ENCODE results near the gene ARSJ.
"Not testable (repeated sequence)": the region's sequence is repeated elsewhere in the genome, so short reads cannot be mapped to it uniquely, and the experiment has no call there.

The ARSJ gene

DNA sequence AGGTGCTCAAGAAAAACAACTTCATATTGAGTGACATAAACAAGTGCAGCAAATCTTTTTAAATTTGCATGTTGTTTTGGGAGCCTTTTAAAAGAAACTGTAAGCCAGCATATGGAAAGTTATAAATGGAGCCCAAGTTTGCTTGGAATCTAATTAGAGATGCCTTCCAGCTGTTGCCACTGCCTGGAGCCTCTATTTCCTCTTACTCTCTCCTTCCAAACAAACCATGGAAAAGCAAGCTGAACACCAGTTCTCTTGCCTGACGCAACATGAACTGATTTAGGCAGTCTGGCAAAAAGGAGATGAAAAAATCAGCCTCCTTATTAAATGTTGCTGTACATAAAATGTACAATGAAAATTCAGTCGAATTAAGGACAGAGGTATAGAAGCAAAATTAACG is 21.5 kb downstream of the ARSJ start:
- no peak for DNase-seq

DNA sequence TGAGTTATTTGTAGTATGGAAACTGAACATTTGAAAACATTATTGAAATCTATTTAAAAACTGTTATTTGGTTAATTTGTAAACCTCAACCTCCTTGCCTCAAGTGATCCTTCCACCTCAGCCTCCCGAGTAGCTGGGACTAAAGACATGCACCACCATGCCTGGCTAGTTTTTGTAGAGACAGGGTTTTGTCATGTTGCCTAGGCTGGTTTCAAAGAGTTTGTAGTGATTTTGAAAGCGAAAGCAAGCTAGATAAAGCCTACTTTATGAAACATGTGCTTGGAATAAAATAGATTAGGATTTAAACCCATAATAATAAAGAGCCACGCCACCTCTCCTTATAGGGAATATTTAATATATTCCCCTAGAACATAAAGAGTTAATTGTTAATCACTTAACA is 23.5 kb downstream of the ARSJ start:
- no peak for DNase-seq

DNA sequence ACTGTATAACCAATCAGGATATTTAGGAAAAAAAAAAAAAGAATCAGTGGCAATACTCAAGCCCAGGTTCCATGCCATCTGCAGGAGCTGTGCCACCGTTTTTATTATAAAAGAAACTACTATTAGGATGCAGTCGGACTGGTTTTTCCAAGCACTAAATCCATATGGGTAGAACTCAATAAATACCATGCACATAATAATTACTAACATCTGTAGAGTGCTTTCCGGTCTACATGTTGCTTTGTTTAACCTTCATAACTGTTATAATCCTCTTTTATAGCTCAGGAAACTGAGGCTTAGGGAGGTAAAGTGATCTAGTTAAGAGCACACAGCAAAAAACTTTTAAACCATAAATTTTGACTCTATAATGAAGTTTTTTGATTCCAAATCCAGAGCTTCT is 24.0 kb downstream of the ARSJ start:
- no peak for DNase-seq

DNA sequence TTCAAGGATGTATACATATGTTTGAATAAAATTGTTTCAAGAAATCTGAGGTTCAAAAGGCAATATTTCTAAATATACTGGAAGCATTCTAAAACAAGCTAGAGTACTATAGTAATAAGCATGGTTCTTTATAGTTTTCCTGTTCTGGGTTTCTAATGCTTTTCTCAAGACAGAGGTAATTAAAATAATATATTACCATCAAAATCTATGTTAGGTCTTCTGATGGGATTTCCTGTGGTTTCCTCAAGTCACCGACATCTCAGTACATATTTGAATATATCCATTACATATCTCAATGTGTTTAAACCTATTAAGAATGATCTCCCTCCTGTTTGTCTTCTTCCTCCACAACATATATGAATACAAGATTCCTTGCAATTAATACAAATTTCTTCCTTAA is 25.6 kb downstream of the ARSJ start:
- DNase-seq, result no peak

DNA sequence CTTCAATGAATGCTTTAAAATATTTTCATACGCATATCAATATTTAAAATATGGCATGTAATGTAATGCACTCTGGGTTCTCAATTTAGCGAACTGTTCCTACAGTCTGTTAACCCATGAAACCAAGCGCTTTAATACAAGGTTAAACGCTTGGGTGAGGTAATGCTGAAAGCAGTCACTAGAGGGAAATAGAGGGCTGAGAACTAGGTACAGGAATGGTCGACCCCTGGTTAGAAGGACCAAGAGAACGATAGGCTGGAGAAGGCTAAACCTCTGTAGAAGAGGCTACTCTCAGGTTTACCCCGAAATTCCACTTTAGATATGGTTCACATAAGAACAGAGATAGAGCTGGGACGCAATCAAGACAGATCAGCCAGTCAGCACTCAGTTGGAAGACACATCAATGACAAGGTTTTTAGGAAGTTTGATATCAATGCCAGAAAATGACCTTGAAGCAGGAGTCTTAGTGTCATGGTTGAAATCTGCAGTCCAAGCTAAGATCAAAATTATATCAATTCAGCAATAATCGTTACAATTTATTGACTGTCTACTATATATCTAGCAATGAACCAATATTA is 26.9 kb downstream of the ARSJ start:
- DNase-seq, result peak; percentile 63

DNA sequence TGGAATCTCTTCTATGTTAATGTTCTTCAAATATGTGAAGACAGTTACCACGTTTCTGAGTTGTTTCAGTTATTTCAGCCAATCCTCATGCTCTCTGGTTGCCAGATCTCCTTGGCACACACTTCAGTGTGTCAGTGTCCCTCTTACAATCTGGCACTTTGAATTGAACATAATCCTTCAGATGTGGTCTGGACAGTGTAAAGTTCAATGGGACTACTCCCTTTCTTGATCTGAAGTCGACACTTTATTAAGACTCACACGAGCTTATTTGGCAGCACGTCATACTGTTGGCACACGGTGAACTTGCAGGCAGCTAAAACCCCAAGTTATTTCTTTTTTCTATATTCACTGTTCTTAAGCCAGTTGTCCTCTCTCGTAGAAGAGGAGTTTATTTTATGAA is 28.2 kb downstream of the ARSJ start:
- DNase-seq, result peak; percentile 44

DNA sequence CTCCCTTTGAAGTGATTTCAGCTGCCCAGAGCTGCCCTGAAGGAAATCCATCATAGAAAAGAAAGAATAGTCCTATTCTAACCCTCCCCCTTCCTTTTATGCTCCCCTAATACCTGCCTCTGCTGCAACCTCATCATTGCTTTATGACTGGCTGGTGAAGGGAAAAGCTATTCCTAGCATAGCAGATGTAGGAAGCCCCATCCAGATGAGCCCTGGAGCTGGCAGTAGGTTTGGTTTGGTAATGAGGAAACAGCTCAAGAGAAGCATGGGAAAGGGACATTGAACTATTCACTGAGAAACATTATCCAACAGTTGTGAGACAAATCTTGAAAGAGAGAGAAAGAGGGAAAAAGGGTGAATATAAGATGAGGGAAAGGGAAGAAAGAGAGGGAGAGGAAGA is 29.2 kb downstream of the ARSJ start:
- DNase-seq, result no peak

DNA sequence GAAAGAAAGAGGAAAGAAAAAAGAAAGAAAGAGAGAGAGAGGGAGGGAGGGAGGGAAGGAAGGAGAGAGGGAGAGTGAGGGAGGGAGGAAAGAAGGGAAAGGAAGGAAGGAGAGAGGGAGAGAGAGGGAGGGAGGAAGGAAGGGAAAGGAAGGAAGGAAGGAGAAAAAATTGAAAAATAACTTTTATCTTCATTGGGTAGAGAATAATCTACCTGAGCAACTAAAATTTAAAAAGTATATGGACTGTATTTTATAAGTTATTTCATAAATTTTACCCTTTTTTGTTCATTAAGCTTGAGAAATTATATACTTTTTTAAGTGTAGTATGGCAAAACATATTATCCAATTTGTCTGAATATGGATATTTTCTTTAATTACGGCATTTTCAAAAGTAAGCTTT is 32.0 kb downstream of the ARSJ start:
- no peak for DNase-seq

DNA sequence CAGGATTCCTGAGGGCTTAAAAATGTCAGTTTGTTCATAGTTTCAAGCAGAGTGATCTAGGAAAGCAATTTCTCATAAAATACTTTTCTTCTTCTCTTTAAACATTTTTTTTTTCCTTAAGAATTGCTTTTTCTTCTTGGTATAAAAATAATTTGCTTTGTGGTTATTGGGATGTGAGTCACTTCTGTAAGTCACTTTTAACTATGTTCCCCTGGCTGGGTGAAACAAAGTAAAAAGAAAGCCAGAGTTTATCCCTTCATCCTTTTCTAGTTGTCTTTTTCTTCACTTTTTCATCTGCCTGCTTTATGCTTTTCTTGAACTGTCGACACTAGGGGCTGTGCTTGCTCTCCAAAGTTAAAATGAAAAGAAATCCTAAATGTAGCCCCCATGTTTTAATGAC is 33.5 kb downstream of the ARSJ start:
- DNase-seq, result peak; percentile 82

DNA sequence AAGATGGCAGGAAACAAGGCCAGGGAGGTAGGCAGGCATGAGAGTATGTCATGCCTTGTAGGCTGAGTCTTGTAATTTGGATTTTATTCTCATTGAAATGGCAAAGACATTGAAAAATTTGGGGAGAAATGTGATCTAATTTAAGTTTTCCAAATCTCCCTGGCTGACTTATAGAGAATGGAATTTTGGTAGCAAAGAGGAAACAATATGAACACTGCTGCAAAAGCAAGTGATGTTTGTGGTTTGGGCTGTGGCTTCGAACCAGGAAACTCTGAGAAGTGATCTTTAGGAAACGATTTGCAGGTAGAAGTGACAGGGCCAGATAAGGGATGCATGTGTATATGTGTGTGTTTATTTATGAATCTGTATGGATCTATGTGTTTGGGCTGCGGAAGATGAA is 35.6 kb downstream of the ARSJ start:
- DNase-seq, result peak; percentile 59

DNA sequence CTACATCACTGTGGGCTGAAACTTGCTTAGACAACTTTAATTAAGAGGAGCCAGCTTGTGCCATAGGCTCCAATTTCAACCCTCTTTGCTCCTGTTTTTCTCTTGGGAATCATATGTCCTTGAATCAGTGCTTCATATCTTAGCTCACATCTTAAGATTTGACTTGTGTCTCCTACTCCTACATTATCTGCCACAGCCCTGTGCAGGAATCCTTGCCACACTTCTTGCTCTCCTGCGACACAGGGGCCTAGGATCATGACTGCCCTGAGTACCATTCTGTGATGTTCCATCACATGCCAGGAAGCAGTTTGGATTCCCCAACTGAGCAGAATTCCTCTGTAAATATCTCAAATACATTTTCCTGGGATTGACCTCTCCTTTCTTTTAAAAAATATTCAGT is 36.4 kb downstream of the ARSJ start:
- no peak for DNase-seq

DNA sequence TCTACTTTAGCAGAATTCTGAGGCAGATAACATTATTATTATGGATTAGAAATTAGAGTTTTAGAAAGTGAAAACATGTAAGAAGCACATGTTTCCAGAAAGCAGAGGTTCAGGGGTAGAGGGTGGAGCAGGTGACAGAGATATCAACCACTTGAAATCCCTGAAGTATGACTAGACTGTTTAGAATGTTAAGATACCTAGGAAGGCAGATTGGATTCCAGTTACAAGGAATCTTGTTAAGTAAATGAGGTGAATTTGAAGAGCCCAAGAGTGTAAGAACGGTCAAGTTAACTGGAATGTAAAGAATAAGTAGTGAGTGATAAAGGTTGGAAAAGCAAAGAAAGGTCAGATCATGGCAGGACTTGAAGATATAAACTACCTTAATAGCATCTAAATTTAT is 37.6 kb downstream of the ARSJ start:
- no peak for DNase-seq

DNA sequence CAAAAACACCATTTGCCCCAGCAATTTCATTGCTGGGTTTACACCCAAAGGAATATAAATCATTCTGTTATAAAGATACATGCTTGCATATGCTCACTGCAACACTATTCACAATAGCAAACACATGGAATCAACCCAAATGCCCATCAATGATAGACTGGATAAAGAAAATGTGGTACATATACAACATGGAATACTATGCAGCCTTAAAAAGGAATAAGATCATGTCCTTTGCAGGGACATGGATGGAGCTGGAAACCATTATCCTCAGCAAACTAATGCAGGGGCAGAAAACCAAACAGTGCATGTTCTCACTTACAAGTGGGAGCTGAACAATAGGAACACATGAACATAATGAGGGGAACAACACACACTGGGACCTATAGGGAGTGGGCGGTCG is 39.3 kb downstream of the ARSJ start:
- not testable (repeated sequence) for DNase-seq

DNA sequence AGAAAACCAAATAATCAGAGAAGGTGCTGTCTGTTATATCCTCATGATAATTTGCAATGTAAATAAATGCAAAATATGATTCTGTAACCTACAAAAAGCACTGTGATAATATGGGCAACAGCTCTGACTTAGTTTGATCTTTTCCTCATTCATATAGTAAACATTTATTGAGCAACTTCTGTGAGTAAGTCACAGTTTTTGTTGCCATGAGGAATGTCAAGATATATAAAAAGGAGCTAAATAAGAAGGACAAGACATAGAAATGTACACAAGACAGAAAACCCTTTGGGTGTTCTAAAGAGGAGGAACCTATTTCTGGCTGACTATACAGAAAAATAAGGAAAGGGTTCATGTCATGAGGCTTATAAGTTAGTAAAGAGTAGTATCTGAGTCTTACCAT is 44.3 kb downstream of the ARSJ start:
- DNase-seq, result no peak

DNA sequence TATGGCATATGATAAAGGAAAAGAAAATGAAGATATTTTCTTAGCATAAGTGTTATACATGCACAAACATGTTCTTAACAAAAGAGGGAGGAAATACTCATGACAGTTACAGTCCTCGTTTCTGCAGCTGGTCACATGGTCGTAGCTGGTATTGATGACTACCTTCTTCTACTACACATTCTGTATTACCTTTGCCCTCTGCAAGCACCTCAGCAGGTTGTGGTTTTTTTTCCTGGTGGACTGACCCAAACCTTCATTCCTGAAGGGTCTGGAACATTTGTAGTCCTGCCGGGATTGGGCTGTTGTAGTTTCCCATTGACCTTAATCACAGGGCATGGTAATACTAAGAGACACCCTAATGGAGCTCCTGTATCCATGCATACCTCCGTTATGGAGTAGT is 54.7 kb downstream of the ARSJ start:
- not testable (repeated sequence) for DNase-seq

DNA sequence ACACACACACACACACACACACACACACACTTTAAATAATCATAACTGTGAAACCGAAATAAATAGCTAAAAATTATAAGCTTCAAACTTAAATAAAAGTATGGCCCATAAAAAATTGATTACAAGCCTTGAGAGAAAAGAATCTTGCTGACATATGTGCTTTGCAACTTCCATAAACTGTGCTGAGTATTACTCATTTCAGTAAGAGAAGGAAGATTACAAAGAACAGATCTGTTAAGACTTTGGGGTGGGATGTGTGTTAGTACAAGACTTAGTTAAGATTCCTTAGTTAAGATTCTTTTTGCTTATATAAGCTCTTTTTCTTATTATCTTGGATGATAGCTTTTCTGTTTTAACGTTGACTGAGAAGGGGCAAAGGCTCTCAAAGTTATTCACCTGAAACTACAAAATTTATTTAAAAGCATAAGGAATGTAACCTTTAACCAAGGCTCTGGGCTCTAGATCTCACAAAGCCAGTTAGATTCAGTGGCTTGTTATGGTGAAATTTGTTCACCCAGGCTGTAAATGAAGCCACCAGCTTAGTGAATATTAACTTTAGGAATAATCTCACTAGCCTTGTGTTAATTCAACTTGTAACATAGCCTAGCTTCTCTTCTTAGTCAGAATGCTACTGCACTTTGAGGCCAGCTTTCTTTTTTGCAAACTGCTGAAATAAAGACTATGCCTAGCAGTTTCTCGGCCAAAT is 58.2 kb downstream of the ARSJ start:
- peak; percentile 26 for DNase-seq

DNA sequence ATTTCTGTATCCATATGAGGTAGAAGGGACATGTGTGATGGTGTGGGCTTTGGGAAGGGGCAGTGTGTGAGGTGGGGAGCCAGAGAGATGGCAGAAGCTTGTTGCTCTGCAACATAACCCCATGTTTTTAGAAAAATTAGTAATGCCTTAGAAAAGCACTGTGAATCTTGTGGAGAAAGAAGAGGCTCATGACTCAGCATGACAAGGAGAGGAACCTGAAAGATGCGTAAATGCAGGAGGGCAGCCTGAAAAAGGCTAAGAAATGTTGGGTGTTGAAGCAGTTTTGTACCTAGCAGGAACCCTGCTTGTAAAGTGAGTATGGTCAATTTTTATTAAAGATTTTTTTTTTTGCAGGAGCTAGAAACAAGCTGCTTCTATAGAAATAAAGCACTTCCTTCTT is 59.8 kb downstream of the ARSJ start:
- DNase-seq, result peak; percentile 17

DNA sequence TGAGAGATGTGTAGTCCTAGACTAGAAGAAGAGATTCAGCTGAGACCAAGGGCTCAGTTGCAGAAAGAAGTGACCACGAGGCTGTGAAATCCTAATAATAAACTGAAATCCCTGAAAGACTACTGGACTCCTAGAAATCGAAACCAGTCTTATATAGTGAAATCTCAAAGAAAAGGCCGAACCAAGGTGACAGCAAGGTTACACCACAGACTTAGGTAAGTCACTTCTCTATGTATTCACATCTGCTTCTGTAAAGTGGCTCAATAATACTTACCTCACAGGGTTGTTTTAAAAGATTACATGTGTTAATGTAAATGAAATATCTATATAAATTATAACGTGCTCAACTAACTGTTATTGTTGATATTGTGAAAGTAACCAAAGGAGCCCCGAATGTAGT is 60.3 kb downstream of the ARSJ start:
- DNase-seq, result no peak

DNA sequence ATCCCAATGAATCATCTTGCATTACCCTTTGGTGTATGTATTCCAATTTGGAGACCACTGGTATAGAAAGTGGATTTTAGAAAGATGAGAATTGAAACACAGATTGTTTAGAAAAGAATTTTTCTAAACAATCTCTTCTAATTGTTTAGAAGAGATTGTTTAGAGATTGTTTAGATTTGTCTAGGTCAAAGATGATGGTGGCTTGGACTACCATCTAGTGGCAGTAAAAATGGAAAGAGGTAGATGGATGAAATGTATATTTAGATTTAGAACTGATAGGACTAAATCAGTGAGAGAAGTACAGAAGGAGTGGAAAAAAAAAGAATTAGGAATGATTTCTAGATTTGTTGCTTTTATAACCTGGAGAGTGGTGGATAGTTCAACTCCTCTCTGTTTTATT is 70.6 kb downstream of the ARSJ start:
- no peak for DNase-seq

DNA sequence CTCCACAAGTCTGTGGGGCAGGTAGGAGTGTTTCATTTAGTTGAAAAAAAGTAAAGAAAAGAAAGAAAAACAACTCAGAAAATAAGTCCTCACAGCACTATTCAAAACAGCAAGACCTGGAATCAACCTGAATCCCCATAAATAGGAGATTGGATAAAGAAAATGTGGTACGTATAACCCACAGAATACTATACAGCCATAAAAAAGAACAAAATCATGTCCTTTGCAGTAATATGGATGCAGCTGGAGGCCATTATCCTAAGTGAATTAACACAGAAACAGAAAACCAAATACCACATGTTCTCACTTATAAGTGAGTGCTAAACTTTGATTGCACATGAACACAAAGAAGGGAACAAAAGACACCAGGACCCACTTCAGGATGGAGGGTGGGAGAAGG is 71.9 kb downstream of the ARSJ start:
- no peak for DNase-seq

DNA sequence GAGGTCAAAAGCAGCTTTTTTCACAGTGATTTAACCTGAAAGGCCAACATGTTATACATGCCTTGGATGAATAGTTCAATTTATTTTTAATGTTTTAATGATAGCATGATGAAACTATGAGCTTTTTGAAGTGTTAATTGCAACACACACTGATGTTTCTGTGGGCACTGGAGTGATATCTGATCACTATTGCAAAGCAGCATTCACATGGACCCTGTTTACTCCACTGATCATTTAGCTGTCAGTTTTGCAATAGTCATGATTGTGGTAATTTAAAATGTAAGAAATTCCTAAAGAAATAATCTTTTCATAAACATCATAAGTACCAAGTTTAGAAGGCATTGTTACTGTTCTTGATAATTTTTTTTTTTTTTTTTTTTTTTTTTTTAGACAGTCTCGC is 74.1 kb downstream of the ARSJ start:
- DNase-seq, result no peak

DNA sequence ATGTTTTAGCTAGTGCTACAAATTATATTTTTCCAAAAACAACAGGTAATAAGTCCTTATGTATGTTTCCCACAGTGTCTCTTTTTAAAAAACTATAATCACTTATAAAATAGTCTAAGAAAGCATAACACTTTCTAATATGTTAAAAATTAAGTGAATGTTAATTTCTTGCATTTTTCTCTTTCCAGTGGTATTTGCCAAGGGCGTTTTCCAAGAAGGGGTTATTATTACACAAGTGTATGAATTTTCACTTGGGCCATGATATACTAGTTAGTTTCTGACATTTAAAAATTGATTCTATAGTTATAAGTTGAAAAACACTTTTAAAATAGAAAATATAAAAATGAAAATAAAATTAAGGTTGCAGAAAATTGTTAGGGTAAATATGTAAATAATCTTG is 74.6 kb downstream of the ARSJ start:
- DNase-seq, result no peak

DNA sequence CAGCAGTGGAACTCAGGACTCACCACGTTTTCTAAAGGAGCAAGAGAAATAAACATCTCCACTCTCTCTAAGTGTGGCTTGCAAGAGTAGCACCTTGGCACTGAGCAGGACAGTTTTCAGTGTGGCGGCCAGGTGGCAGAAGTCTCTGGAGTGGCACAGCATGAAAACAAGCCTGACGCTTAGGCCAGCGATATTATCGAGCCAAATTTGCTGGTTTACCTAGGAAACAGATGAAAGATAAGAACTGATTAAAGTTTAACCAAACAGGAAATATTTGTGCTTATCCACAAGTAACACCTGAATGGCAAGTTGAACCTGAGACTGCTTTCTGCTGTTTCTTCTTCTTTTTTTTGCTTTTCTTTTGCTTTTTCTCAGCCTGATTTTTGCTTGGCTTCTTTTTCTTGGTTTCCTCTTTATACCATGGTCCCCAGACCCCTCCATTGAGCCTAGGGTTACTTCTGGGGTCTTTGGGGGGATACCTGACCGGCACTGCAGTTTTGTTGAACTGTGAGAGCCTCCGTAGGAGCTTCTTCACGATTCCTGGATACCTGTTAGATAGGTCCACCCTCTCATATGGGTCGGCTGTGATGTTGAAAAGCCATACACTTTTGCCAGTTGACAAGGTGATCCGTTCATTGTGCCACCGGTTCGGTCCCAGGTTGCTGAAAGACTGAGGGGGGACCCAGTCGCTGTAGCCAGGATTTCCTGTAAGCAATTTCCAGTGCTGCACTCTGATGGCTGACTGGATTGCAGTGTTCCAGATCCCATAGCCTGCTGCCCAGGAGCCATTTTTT is 77.3 kb downstream of the ARSJ start:
- no peak for DNase-seq

Measured in fibroblast of skin of scalp (primary cell).